ENCODE data around the gene FAHD2B. TPM values are rescaled to one million over a fixed set of nuclear protein-coding genes. Genes with fewer than 3 reads are reported as not detected.

FAHD2B gene
- total RNA-seq, 4 donors from 2014 or later = 14.6 to 24.2 (median 20.0) TPM

Small RNA genes within 50 kb of the gene (small RNA-seq; reads per million reads assigned to genes)
- gene AC018892.1 (0 reads per million in 3 donors), gene IGKV1OR2-3 (0 reads per million in 3 donors), gene IGKV2OR2-2 (0 reads per million in 3 donors), gene RN7SL313P (0 reads per million in 3 donors)

Other genes starting within 250 kb of the FAHD2B start
- 10 to 100 TPM; 12.4 to 17.2 (median 14.7) TPM for gene ANKRD39, start 236.9 kb downstream of the FAHD2B start, total RNA-seq
- gene SEMA4C, start 224.8 kb downstream of the FAHD2B start, total RNA-seq = 10 to 100 TPM; 54.4 to 82.7 (median 75.4) TPM
- 1 to 10 TPM in 1 of 4 donors, under 1 TPM in 1, not detected in 2; 0.83 to 3.5 TPM for gene FAM178B, start 108.3 kb downstream of the FAHD2B start, total RNA-seq
- 10 to 100 TPM in 3 of 4 donors, 1 to 10 TPM in 1; 5.1 to 25.3 (median 12.9) TPM for gene ANKRD36, start 18.3 kb upstream of the FAHD2B start, total RNA-seq

Measured in esophagus muscularis mucosa (tissue), 4 donors.